Activated CD4-positive, alpha-beta T cell treated with anti-CD3 and anti-CD28 coated beads, Interleukin-10, Interleukin-2, amounts not matched to agents 100 ng/mL and 50 ng/mL, durations not matched to agents 16 hours and 8 hours (primary cell): Measurements from ENCODE around the gene DNAJB13.
"Not testable (repeated sequence)": the region's sequence is repeated elsewhere in the genome, so short reads cannot be mapped to it uniquely, and the experiment has no call there.

Source experiments
- DNase-seq: peaks from one replicate; pipeline ENCODE4 v3.0.0-alpha.2; 2020

Gene DNAJB13

DNA sequence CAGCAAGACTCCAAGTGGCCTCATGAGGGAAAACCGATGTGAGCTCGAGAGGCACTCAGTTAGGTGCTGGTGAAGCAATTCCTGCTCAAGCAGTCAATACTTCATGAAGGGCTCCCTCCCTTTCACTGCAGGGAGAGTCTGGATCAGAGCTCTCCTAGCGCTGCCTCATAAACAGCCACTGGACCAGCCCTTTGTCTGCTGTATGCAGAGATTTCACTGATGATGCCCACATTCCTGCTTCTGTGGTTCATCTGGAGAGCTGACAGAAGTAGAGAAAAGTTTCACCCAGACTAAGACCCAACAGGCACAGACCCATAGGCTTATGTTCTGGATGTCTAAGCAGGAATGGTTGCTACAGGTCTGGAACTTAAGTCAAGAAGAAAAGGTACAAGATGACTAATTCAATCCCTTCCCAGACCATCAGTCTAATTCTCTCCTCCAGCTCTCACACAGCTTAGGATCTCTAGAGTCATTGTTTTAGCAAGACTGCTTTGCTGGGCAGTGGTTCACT, 27.8 kb downstream of the DNAJB13 start:
- no peak for DNase-seq

GRCh38 chr11:73980001-73980961, 29.5 kb downstream of the DNAJB13 start:
- peak; percentile 85 for DNase-seq

- no peak for DNase-seq
Measured at GRCh38 chr11:73981051-73981805, 30.4 kb downstream of the DNAJB13 start.

- peak; percentile 94 for DNase-seq
Measured at GRCh38 chr11:73982595-73982989, 31.8 kb downstream of the DNAJB13 start, which contains the start of gene UCP2. Gene UCP2, minus strand, starts transcription at chr11:73982843. Its CDS starts 4,465 bp downstream, at chr11:73978378.

GRCh38 chr11:73982990-73983740, 32.3 kb downstream of the DNAJB13 start:
- peak; percentile 98 for DNase-seq

GRCh38 chr11:73983741-73984538, 33.1 kb downstream of the DNAJB13 start:
- DNase-seq, result no peak

DNA sequence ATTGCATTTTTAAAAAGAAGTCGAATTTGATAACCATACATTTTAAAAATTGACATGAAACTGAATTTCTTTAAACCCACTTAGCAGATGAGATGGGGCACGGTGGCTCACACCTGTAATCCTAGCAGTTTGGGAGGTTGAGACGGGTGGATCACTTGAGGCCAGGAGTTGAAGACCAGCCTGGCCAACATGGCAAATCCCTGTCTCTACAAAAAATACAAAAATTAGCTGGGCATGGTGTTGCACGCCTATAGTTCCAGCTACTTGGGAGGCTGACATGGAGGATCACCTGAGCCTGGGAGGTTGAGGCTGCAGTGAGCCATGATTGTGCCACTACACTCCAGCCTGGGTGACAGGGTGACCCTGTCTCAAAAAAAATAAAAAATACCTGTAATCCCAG, 34.8 kb downstream of the DNAJB13 start:
- not testable (repeated sequence) for DNase-seq

- no peak for DNase-seq
Measured at GRCh38 chr11:73988227-73988626, 37.4 kb downstream of the DNAJB13 start.

DNA sequence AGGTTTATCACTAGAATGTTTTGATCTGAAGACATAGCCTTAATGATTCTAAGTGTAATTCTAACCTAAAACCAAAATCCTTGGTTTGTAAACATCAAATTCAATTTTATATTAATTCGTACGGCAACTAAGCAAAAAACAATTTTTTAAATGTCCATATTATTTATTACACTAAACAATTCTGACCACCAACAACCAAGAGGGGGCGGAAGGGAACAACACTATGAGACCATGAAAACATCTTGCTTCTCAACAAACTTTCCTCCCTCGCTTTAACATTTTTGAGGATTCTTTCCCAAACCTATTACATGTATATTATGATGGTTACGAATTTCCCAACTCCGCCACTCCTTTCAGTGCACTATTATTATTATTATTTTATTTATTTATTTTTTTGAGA, 38.3 kb downstream of the DNAJB13 start:
- no peak for DNase-seq

DNA sequence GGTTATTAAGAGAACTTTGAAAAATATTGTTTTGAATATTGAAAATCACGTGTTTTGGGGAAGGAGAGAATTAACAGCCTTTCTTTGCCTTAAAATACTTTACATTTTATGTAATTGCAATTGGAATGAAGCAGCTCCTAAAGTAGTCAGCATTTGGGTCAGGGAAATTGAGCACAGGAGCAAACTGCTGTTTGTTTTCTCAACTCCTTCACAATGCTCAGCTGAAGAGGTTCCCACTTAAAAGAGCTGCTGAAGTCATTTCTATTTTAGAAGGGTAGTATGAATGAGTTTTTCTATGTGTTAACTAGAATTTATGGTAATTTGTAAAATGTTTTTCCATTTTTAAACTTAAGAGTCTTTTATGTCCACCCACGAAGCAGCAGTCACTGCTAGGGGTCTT, 39.9 kb downstream of the DNAJB13 start:
- no peak for DNase-seq

DNA sequence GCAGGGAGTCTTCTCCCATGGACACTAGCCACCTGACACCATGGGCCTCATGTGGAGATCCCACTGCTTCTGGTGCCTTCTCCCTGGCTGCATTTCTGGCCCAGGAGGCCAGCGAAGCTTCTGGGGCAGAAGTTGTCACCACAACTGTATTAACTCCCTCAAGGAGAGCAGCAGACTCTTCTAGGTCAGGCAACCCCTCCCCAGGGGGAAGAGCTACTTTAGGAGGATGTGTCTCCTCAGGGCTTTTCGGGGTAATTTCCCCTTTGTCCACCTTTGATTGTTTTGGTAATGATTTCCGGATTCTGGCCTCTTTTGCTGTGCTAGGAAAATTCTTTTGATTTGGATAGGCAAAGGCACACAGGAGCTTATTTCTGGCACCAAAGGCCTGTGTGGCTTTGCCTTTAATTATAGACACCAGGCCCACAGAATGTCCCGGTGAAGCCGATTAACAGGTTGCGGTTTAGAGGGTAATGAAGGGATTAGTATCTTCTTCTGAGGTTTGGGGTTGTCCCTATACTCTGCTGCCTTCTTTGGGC, 40.7 kb downstream of the DNAJB13 start:
- DNase-seq, result no peak

- peak; percentile 86 for DNase-seq
Measured at GRCh38 chr11:73995247-73995646, 44.4 kb downstream of the DNAJB13 start.

GRCh38 chr11:73995731-73996130, 44.9 kb downstream of the DNAJB13 start:
- DNase-seq, result peak; percentile 70

GRCh38 chr11:73996161-73996747, 45.4 kb downstream of the DNAJB13 start:
- no peak for DNase-seq

- DNase-seq, result no peak
Measured at GRCh38 chr11:73997120-73997770, 46.4 kb downstream of the DNAJB13 start.

DNA sequence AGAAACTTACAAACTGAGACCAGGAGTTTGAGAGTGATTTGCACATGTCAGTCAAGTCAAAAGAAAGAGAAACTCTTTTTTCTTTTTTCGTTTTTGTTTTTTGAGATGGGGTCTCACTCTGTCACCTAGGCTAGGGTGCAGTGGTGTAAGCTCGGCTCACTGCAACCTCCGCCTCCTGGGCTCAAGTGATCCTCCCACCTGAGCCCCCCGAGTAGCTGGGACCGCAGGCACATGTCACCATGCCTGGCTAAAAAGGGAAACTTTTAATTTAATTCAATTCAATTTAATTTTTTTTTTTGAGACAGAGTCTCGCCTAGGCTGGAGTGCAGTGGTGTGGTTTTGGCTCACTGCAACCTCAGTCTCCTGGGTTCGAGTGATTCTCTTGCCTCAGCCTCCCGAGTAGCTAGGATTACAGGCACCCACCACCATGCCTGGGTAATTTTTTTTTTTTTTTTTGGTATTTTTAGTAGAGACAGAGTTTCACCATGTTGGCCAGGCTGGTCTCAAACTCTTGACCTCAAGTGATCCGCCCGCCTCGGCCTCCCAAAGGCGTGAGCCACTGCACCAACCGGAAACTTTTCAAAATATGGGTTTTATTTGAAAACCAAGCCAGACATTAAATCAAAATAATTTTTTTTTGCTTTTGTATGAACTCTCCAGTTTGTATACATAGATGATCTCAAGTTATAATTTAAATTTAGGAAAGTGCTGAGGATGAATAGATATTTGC, 48.2 kb downstream of the DNAJB13 start:
- DNase-seq, result no peak

GRCh38 chr11:73999581-74000306, 48.9 kb downstream of the DNAJB13 start:
- DNase-seq, result no peak

DNA sequence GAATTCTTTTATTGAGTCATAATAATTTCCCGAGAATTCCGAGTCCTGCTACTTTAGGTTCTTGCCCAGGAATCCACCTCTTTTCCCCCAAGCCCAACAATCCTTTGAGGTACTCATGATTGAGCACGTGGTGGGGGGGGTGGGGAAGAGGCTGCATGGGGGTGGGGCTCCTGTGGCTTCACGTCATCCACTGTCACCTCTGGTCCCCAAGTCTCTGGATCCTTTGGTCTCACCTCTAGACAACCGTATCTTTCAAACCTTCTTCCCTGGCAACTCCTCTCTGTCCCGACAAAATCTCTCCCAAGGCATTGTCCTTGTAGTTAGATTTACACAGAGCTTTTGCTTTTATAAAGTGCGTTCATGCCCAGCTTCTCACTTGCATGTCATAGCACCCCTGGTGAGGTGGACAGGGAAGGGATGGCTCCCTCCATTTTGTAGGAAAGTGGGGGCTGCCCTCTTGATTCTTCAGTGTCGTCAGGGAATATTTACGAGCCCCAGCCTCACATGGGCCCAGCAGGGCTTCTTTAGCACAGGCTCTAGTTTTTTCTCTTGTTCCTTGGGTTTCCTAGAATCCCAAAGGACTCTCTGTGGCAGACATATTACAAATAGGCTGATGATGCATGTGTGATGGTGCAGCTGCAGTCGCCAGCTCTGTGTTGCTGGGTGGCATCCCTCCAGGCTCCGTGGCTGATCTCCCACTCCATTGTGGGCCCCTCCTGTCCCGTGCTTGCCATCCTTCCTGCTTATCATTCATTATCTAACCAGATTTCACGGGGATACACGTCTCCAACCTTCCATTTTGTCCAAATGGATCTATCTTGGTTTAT, 49.7 kb downstream of the DNAJB13 start:
- no peak for DNase-seq
